Measurements from ENCODE around the gene CFDP1.

DNA sequence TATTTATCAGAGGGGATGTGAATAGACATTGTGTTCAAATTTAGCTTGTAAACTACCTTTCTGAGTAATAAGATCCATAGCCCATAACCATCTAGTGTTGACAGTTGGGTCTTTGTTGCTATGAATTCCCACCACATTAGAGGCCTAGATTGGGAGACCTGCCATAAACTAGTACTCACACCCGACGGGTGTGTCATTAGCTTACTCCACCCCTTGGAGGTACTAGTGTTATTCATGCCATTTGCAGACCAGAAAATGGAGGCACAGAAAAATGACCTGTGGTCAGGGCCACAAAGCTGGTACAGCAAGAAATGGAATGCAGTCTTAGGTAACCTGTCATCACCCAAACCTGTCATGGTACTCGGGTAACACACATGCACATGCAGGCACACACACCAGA lies 140.6 kb downstream of the CFDP1 start:
- TF ChIP-seq GATA2 (IDR thresholded peaks at IDR 0.05; ENCODE audit: low read depth, low read length) = no peak
- no peak for TF ChIP-seq GATA3 (IDR thresholded peaks at IDR 0.05; ENCODE audit: low read depth, low read length)
